Measurements from ENCODE around the gene BDKRB2.

Gene BDKRB2

GRCh38 chr14:96165493-96166436 lies 38.9 kb upstream of the BDKRB2 start:
- Histone ChIP-seq H3K4me3 (ENCODE audit: low read length) (no peak overlapping the region), H3K9ac (ENCODE audit: low read depth, low read length) (no peak overlapping the region), H3K9me3 (ENCODE audit: insufficient read depth, low read depth, low read length) (no peaks in the 10 kb centered on the region), H3K27ac (ENCODE audit: low read depth, low read length) (no peak overlapping the region), H3K36me3 (ENCODE audit: insufficient read depth, low read length) (no peaks in the 10 kb centered on the region), H3K4me1 (ENCODE audit: insufficient read depth, low read length) (no peaks in the 10 kb centered on the region), H3K27me3 (ENCODE audit: insufficient read depth, low read length) (no peaks in the 10 kb centered on the region)
- WGBS, result 79% methylated on average over 11 of the region's 12 CpGs

DNA sequence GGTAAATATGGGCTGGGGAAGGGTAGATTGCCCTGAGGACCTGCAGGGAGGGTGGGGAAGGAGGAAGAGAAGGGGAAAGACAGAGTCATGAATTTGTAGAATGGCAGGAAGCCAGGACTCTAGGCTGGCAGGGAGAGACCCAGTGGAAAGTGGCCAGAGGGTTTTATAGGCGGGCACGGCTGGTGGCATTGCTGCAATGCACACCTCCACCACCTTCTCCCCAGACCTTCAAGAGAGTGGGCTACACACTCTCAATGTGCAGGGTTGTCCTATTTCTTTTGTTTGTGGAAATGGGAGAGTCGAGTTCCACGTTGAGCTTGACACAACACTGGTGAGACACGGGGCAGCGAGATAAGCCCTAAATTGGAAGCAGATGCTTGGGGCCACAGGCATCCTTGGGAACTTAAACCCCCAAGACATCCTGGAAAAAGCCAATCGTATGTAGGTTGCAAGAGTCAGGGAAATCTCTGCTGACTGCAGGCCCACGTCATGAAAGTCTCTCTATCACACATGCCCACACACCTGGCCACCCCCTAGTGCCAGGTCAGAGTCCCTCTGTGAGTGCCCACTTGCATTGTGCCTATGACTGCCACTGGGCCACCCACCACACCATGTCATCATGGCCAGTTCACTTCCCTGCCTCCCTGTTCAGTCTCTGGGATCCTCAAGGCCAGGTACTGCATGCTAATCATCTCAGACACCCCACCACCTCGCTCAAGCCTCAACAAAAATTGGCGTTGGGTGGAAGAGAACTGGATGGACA lies 38.0 kb upstream of the BDKRB2 start:
- 94% methylated on average over 10 of the region's 10 CpGs for WGBS
- H3K9me3 ChIP-seq (ENCODE audit: insufficient read depth, low read depth, low read length), result no peaks in the 10 kb centered on the region
- H3K9ac ChIP-seq (ENCODE audit: low read depth, low read length), result no peak overlapping the region
- no peak overlapping the region for H3K27ac ChIP-seq (ENCODE audit: low read depth, low read length)
- no peak overlapping the region for H3K4me3 ChIP-seq (ENCODE audit: low read length)
- H3K4me1 ChIP-seq (ENCODE audit: insufficient read depth, low read length), result no peaks in the 10 kb centered on the region
- no peaks in the 10 kb centered on the region for H3K36me3 ChIP-seq (ENCODE audit: insufficient read depth, low read length)
- no peaks in the 10 kb centered on the region for H3K27me3 ChIP-seq (ENCODE audit: insufficient read depth, low read length)

GRCh38 chr14:96167224-96168148 lies 37.2 kb upstream of the BDKRB2 start:
- no peak overlapping the region for H3K4me3 ChIP-seq (ENCODE audit: low read length)
- H3K27me3 ChIP-seq (ENCODE audit: insufficient read depth, low read length), result no peaks in the 10 kb centered on the region
- H3K4me1 ChIP-seq (ENCODE audit: insufficient read depth, low read length), result no peaks in the 10 kb centered on the region
- H3K9me3 ChIP-seq (ENCODE audit: insufficient read depth, low read depth, low read length), result no peaks in the 10 kb centered on the region
- H3K36me3 ChIP-seq (ENCODE audit: insufficient read depth, low read length), result no peaks in the 10 kb centered on the region
- no peak overlapping the region for H3K9ac ChIP-seq (ENCODE audit: low read depth, low read length)
- 89% methylated on average over 7 of the region's 8 CpGs for WGBS
- H3K27ac ChIP-seq (ENCODE audit: low read depth, low read length), result no peak overlapping the region

DNA sequence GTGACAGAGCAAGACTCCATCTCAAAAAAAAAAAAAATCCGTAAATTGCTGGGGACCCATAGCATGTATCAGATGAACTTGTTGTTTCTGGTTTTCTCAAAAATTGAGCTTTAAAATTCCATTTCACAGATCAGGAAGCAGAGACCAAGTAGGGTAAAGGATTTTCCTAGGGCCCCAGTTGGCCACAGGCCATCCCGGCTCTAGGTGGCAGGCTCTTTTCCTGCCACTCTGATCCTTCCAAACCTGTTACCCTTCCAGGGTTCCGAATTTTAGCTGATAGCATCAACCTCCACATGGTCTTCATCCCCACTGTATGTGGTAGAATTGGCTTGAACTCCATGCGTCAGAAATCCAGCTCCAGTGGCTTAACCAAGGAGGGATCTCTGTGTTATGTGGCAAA lies 36.1 kb upstream of the BDKRB2 start:
- Histone ChIP-seq H3K27ac (ENCODE audit: low read depth, low read length) (no peak overlapping the region), H3K4me1 (ENCODE audit: insufficient read depth, low read length) (no peaks in the 10 kb centered on the region), H3K27me3 (ENCODE audit: insufficient read depth, low read length) (no peaks in the 10 kb centered on the region), H3K4me3 (ENCODE audit: low read length) (no peak overlapping the region), H3K9me3 (ENCODE audit: insufficient read depth, low read depth, low read length) (no peaks in the 10 kb centered on the region), H3K9ac (ENCODE audit: low read depth, low read length) (no peak overlapping the region), H3K36me3 (ENCODE audit: insufficient read depth, low read length) (no peaks in the 10 kb centered on the region)
- 89% methylated on average over 4 of the region's 4 CpGs for WGBS

- H3K27ac ChIP-seq (ENCODE audit: low read depth, low read length), result no peak overlapping the region
- H3K9ac ChIP-seq (ENCODE audit: low read depth, low read length), result no peak overlapping the region
- no peaks in the 10 kb centered on the region for H3K4me1 ChIP-seq (ENCODE audit: insufficient read depth, low read length)
- WGBS, result 84% methylated on average over 14 of the region's 14 CpGs
- H3K4me3 ChIP-seq (ENCODE audit: low read length), result no peak overlapping the region
- no peaks in the 10 kb centered on the region for H3K9me3 ChIP-seq (ENCODE audit: insufficient read depth, low read depth, low read length)
- H3K27me3 ChIP-seq (ENCODE audit: insufficient read depth, low read length), result no peaks in the 10 kb centered on the region
- no peaks in the 10 kb centered on the region for H3K36me3 ChIP-seq (ENCODE audit: insufficient read depth, low read length)
Measured at GRCh38 chr14:96170961-96171592, 33.6 kb upstream of the BDKRB2 start.

DNA sequence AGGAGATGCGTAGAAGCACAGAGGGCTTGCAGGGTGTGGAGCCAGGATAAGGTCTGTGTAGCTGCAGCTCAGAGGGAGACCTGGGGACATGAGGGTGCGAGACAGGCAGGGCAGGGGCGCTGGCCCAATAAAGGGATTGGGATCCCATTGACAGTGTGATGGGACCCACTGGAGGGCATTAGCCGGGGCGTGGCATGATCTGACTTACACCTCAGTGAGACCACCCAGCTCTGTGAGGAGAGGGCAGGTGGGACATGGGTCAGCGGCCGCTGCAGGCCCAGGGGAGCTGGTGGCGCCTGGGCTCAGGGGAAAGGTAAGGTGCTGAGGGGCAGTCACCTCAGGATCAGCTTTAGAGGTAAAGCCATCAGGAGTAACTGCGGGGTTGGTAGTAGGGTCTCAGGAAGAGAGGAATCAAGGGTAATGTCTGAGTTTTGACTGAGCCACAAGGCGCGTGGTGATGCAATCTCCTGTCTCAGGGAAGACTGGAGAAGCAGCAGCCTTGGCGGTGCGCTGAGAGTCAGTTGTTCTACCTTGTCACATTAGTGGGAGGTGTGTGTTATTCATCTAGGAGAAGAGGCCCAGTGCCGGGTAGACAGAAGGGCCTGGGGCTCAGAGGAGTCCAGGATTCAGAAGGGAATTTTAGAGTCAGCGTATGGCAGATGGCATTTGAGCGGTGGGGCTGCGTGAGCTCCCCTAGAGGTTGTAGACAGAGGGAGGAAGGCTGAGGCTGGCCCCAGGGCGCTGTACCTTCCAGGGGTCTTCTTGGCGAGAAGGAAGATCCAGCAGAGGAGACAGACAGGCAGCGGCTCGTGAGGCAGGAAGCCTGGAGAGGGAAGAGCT lies 30.8 kb upstream of the BDKRB2 start:
- no peaks in the 10 kb centered on the region for H3K36me3 ChIP-seq (ENCODE audit: insufficient read depth, low read length)
- WGBS, result 94% methylated on average over 21 of the region's 21 CpGs
- H3K27me3 ChIP-seq (ENCODE audit: insufficient read depth, low read length), result no peaks in the 10 kb centered on the region
- H3K4me1 ChIP-seq (ENCODE audit: insufficient read depth, low read length), result 0 out of 2 replicates have a peak, but pooled peaks cover 7% of the 10 kb centered on the region
- H3K4me3 ChIP-seq (ENCODE audit: low read length), result no peak overlapping the region
- no peak overlapping the region for H3K9ac ChIP-seq (ENCODE audit: low read depth, low read length)
- no peak overlapping the region for H3K27ac ChIP-seq (ENCODE audit: low read depth, low read length)
- no peaks in the 10 kb centered on the region for H3K9me3 ChIP-seq (ENCODE audit: insufficient read depth, low read depth, low read length)

GRCh38 chr14:96176275-96176674 lies 28.4 kb upstream of the BDKRB2 start:
- H3K27ac ChIP-seq (ENCODE audit: low read depth, low read length), result no peak overlapping the region
- 0 out of 2 replicates have a peak, but pooled peaks cover 7% of the 10 kb centered on the region for H3K4me1 ChIP-seq (ENCODE audit: insufficient read depth, low read length)
- no peaks in the 10 kb centered on the region for H3K27me3 ChIP-seq (ENCODE audit: insufficient read depth, low read length)

GRCh38 chr14:96176811-96177211 lies 27.8 kb upstream of the BDKRB2 start:
- H3K36me3 ChIP-seq (ENCODE audit: insufficient read depth, low read length), result no peaks in the 10 kb centered on the region
- H3K4me1 ChIP-seq (ENCODE audit: insufficient read depth, low read length), result 0 out of 2 replicates have a peak, but pooled peaks cover 7% of the 10 kb centered on the region
- H3K9ac ChIP-seq (ENCODE audit: low read depth, low read length), result no peak overlapping the region
- no peaks in the 10 kb centered on the region for H3K27me3 ChIP-seq (ENCODE audit: insufficient read depth, low read length)
- no peak overlapping the region for H3K27ac ChIP-seq (ENCODE audit: low read depth, low read length)
- 92% methylated on average over 8 of the region's 8 CpGs for WGBS
- no peak overlapping the region for H3K4me3 ChIP-seq (ENCODE audit: low read length)
- no peaks in the 10 kb centered on the region for H3K9me3 ChIP-seq (ENCODE audit: insufficient read depth, low read depth, low read length)

More at GRCh38 chr14:96176275-96176674, 28.4 kb upstream of the BDKRB2 start:
- no peaks in the 10 kb centered on the region for H3K9me3 ChIP-seq (ENCODE audit: insufficient read depth, low read depth, low read length)
- no peak overlapping the region for H3K4me3 ChIP-seq (ENCODE audit: low read length)
- WGBS, result 86% methylated on average over 2 of the region's 2 CpGs
- no peaks in the 10 kb centered on the region for H3K36me3 ChIP-seq (ENCODE audit: insufficient read depth, low read length)
- H3K9ac ChIP-seq (ENCODE audit: low read depth, low read length), result no peak overlapping the region

DNA sequence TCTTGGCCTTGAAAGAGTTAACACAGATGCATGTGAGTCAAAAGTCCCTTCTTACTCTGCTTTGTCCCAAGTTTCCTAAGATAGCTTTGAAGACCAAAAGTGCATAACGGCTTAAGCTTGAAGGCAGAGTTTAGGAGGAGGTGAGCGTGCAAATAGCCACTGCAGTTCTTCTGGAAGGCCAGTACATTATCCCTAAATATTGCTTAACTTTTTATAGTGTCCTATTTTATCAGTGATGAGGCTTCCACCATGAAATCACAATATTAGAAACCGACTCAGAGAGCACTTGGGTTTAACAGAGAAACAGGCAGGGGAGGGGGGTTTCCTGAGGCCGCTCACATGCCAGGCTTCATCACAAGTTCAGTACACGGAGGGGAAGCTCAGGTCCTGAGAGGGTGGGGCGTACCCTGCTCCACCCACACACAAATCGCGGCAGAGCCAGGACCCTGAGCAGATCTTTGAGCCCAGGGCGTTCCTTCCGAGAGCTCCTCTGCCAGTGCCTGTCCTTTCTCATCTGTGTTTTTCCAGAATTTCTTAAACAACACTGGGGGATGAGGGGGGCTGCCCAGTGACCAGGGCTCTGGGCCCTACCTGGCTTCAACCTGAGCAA lies 26.8 kb upstream of the BDKRB2 start:
- no peaks in the 10 kb centered on the region for H3K27me3 ChIP-seq (ENCODE audit: insufficient read depth, low read length)
- no peak overlapping the region for H3K4me3 ChIP-seq (ENCODE audit: low read length)
- WGBS, result 59% methylated on average over 9 of the region's 10 CpGs
- H3K9ac ChIP-seq (ENCODE audit: low read depth, low read length), result no peak overlapping the region
- H3K9me3 ChIP-seq (ENCODE audit: insufficient read depth, low read depth, low read length), result no peaks in the 10 kb centered on the region
- H3K36me3 ChIP-seq (ENCODE audit: insufficient read depth, low read length), result no peaks in the 10 kb centered on the region
- 0 out of 2 replicates have a peak, but pooled peaks cover 7% of the 10 kb centered on the region for H3K4me1 ChIP-seq (ENCODE audit: insufficient read depth, low read length)
- H3K27ac ChIP-seq (ENCODE audit: low read depth, low read length), result no peak overlapping the region
